Middle frontal gyrus (tissue), 1 donor: ENCODE results near the gene RAB26.

Experiments
- DNase-seq: peaks from one replicate; pipeline ENCODE4 v3.0.0-alpha.2; 2015; ENCODE audit warnings: low spot score; ENCODE audit errors: extremely low spot score

The RAB26 gene

GRCh38 chr16:2178321-2179106, 30.1 kb downstream of the RAB26 start:
- no peak for DNase-seq

GRCh38 chr16:2179107-2179501, 30.7 kb downstream of the RAB26 start:
- DNase-seq, result no peak

DNA sequence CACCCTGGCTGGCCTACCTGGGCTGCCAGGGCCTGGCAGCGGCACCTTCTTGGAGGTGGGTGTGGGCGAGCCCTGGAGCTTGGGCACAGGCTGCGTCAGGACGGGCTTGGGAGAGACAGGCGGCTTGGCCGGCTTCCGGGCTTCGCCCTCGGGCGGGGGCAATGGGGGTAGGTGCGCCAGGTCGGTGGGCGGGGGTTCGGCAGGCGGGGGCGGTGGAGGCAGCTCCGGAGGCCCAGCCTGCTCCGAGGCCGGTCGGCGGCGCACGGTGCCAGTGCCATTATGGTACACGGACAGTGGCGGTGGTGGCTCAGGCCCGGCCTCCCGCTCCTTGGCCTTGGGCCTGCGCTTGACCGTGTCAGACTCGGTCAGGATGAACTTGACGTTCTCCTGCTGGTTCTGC, 31.2 kb downstream of the RAB26 start:
- no peak for DNase-seq

DNA sequence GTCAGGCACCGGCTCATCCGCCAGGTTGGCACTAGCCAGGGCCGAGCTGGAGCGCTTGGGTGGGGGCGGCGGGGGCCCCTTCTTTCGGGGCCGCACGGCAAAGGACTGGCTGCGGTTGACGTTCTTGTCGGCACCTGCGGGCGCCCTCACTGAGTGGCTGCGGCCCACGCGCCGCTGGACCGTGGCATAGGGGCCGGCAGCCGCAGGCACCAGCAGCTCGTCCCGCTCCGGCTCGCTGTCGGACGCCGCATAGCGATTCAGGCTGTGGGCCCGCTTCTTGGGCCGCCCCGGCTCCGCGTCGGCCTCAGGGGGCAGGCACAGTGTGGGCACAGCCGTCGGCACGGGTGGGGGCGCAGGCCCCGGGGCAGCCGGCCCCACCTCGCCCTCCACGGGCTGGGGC, 32.0 kb downstream of the RAB26 start:
- no peak for DNase-seq

- DNase-seq, result no peak
Measured at GRCh38 chr16:2180962-2181923, 32.8 kb downstream of the RAB26 start.

DNA sequence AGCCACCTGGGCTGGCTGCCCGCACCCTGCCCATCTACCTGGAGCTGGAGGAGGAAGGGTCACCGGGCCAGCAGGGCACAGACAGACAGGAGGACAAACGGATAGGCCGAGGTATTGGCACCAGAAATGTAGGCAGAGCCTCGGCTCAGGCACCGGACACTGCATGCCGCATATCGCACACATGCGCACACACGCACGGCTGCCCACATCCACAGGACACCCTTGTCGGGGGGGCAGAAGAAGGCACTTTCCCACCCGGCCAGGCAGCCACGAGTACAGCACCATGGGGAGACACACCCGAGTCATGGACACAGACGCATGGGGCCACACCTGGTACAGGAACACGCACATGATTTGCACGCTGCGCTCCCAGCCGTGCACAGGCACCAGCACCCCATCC, 33.5 kb downstream of the RAB26 start:
- DNase-seq, result no peak

DNA sequence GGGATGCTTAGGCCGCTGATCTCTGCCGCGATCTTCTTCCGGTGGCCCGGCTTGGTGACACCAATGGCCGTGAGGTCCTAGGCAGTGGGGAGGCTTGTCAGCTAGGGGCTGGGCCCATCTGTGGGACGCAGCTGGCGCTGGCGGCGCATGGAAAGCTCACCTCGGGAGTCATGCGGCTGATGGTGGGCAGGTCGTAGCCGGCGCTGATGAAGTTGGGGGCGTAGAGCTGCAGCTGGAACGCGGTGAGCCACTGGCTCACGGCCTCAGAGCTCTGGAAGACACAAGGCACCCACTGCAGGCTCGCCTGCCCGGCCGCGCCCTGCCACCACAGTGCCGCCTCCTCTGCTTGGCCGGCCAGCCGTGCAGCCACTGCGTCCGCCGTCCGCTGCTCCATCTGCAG, 35.2 kb downstream of the RAB26 start:
- no peak for DNase-seq

DNA sequence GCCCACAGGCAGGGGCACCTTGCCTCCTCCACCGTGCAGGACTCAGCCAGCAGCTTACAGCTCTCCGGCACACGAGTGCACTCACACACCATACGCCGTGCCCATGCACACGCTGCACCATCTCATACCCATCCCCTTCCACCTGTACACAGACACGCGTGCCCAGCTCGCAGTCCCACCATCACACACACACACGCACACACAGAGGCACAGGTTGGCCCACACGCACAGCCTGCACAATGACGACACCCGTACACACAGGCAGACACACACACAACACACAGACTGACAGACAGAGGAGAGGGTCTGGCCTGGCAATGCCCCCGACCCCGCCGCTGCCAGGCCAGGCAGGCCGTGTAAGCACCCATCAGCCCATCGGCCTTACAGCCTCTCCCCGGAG, 35.9 kb downstream of the RAB26 start:
- no peak for DNase-seq

GRCh38 chr16:2184962-2185361, 36.5 kb downstream of the RAB26 start:
- DNase-seq, result no peak

DNA sequence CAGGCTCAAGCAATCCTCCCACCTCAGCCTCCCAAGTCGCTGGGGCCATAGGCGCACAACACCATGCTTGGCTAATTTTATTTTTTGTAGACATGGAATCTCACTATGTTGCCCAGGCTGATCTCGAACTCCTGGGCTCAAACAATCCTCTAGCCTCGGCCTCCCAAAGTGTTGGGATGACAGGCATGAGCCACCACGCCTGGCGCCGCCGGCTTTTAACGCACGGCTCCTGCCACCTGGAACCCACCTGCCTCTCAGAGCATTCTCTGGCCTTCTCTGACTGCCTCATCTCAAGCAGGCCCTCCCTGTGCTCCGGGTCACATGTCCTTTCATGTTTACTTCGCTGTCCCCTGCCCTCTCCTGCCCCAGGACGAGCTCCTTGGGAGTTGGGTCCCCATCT, 37.6 kb downstream of the RAB26 start:
- DNase-seq, result no peak

DNA sequence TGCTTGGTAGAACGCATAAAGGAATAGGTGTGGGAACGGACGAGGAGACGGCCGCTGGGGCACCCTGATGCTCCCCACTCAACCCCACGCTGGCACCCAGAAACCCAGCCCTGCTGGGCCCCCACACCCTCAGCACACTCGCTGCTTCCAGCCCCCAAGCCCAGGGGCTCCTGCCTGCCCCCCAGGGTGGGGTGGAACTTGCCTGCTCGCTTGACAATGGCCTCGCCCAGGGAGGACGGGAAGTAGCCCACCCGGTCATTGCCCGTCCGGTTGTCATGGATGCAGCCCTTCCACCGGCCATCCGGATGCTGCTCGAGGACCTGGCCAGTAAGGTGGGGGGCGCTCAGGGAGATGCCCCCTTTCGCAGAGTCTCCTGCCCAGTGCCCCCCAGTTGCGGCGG, 38.1 kb downstream of the RAB26 start:
- no peak for DNase-seq

GRCh38 chr16:2187212-2187611, 38.8 kb downstream of the RAB26 start:
- DNase-seq, result no peak

DNA sequence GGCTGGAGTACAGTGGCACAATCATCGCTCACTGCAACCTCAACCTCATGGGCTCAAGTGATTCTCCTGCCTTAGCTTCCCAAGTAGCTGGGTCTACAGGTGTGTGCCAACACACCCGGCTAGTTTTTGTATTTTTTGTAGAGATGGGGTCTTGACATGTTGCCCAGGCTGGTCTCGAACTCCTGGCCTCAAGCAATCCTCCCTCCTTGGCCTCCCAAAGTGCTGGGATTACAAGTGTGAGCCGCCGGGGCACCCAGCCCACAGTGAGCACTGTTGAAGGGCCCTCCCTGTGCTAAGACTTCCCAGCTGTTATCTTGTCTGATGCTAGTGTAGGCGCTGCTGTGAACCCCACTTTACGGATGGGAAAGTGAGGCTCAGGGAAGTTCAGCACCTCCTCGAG, 40.0 kb downstream of the RAB26 start:
- DNase-seq, result no peak

DNA sequence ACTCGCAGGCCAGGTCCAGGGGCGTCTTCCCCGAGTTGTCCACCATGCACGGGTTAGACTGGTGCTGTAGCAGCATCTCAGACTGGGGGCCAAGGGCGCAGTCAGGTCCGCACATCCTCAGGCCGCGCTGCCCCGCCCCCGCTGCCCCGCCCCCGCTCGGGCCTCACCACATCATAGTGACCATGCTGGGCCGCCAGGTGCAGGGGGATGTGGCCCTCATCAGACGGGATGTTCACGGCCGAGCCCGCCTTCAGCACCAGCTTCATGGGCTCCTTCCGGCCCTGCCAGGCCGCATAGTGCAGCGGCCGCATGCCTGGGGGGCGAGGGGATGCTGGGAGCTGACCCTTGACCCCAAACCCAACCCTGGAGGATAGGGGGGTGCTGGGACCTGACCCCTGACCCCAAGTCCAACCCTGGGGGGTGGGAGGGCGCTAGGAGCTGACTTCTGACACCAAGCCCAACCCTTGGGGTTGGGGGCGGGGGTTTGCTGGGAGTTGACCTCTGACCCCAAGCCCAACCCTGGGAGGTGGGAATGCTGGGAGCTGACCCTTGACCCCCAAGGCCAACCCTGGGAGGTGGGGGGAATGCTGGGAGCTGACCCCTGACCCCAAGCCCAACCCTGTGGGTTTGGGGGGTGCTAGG, 40.9 kb downstream of the RAB26 start:
- no peak for DNase-seq

GRCh38 chr16:2190002-2190658, 41.7 kb downstream of the RAB26 start:
- no peak for DNase-seq

DNA sequence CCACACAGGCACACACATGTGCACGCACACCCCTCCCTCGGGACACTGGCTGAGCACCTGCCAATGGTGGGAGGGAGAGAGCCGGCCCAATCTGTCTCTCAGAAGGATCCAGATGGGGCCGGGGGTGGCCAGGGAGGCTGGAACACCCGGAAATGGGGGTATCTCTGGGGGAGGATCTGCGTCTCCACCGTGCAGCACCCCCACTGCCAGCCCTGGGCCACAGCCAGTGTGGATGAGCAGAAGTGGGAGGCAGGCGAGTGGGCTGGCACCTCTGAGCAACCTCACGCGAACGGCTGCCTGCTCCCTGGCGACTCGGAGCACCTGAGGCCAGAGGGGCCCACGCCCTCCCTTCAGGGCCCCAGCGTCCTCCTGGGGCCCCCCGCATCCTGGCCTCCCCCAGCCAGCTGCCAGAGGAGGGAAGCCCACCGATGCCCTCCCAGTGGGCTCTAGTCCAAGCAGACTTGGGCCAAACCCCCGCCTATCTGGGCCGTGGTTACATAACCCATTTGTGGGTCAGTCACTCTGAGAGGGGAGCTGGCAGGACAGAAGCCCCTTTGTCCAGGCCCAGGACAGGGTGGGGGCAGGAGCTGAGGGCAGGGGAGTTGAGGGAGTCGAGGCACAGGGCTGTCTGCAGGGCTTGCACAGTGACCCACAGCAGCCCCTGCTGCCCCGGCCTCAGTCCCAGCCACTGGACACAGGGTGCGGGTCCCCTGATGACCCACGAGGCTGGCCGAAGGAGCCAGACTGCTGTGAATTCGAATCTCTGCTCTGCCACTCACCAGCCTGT, 42.4 kb downstream of the RAB26 start:
- no peak for DNase-seq

GRCh38 chr16:2191446-2191706, 43.0 kb downstream of the RAB26 start:
- no peak for DNase-seq

DNA sequence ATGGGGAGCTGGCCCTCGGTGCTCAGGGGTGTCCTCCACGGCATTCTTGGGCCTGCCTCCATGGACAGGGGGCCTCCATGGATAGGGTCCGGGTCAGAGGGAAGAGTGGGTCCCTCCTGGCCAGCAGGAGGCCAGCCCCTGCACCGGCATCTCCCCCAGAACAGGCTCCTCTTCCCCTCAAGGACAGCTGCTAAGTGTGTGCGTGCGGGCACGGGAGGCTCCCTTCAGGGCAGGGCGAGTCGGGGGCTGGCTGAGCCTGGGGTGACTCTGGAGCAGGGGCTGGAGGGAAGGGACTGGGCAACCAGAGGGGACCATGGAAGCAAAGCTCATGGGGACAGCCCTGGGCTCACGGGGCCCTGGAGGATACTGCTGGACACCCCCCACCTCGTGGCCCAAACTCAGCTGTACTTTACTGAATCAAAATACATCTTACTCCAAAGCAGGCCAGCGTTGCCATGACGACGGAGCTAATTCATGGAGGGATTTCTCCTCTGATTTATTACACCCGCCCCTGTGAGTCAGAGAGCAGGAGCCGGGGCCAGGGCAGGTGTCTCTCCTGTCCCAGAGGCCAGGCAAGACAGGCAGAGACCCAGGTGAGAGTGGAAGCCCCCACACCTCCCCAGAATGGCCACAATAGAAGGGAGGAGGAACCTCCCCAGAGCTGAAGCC, 45.9 kb downstream of the RAB26 start:
- DNase-seq, result no peak

DNA sequence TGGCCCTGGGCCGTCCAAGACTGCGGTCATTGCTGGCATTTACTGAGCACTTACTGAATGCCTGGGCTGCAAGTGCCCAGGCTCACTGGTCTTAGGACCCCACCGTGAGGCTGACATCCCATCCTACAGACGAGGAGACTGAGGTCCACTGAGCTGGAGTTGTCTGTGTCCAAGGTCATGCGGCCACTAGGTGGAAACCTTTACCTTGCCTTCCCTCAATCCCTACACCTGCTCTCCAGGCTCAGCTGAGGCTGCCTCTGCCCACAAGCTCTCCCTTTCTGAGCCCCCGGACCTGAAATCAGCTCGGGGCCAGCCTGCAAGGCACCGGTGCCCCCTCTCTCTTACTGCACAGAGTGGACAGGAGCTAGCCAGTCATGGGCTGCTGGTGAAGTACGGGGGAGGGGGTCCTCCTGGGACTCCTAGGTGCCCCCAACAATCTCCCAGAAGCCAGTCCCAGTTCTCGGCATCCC, 46.5 kb downstream of the RAB26 start:
- no peak for DNase-seq
